H1 (cell line): ENCODE measurements around the gene ARMH3. TPM values are rescaled to one million over a fixed set of nuclear protein-coding genes. Genes with fewer than 3 reads are reported as not detected.

Experiments used
- BCL11A ChIP-seq, 2 experiments: IDR thresholded peaks; one replicate each; pipeline ENCODE4 v1.6.1; 2011; ENCODE audit warnings: low read depth in 2 of 2, low read length in 2 of 2, mild to moderate bottlenecking in 2 of 2
- CTBP2 ChIP-seq: IDR thresholded peaks from 2 replicates; pipeline ENCODE4 v1.7.0; 2011; ENCODE audit warnings: borderline replicate concordance, mild to moderate bottlenecking, moderate library complexity, mixed read lengths, low read length; ENCODE audit not compliant: insufficient read depth, insufficient read length
- E2F6 ChIP-seq: IDR thresholded peaks from 2 replicates; pipeline ENCODE4 v1.6.1; 2012; ENCODE audit warnings: inconsistent platforms
- EGR1 ChIP-seq: IDR thresholded peaks from 2 replicates; pipeline ENCODE4 v1.6.1; 2011; ENCODE audit warnings: low read depth, low read length, borderline replicate concordance
- EP300 ChIP-seq, 2 experiments: IDR thresholded peaks; 1 replicate in 1 of 2; 2 replicates in 1 of 2; pipeline ENCODE4 v1.6.1; 2011 to 2012; ENCODE audit warnings: low read depth in 2 of 2, low read length in 2 of 2, mild to moderate bottlenecking in 2 of 2, borderline replicate concordance in 1 of 2, inconsistent platforms in 1 of 2, moderate library complexity in 1 of 2
- GTF2F1 ChIP-seq: IDR thresholded peaks from 2 replicates; pipeline ENCODE4 v1.6.1; 2012; ENCODE audit warnings: low read depth, low read length, improper control_type of control experiment, borderline replicate concordance
- JUN ChIP-seq: IDR thresholded peaks from 2 replicates; pipeline ENCODE4 v1.6.1; 2011; ENCODE audit warnings: low read depth, mild to moderate bottlenecking, improper control_type of control experiment, low read length
- KDM1A ChIP-seq: fragments of 200-600, 300-600 bp; sonication (generic); IDR thresholded peaks from 2 replicates; pipeline ENCODE4 v1.7.1; 2016; ENCODE audit warnings: mild to moderate bottlenecking, low read length, borderline replicate concordance
- POU5F1 ChIP-seq: IDR thresholded peaks from 2 replicates; pipeline ENCODE4 v1.6.1; 2011; ENCODE audit warnings: low read depth, mild to moderate bottlenecking, low read length, moderate library complexity
- SIX5 ChIP-seq: IDR thresholded peaks from 2 replicates; pipeline ENCODE4 v1.6.1; 2011; ENCODE audit warnings: mild to moderate bottlenecking, low read depth, low read length
- polyA plus RNA-seq, 7 experiments: library from polyadenylated mRNA; depleted of rRNA in 3 of 7; stranded (reverse) in 5 of 7; unstranded in 2 of 7; fragments of >200 nt in 5 of 7; fragments of 200-250 nt in 2 of 7; gene quantifications; 1 replicate in 5 of 7; 2 replicates in 1 of 7; 4 replicates in 1 of 7; pipeline versions ENCODE4 v1.2.1 to v1.2.3, GENCODE V29; 2011 to 2013; ENCODE audit warnings: missing spikeins in 2 of 7, mixed read lengths in 2 of 7
- total RNA-seq: library from RNA; stranded (reverse); fragmentation: NEBNext Ultra II Directional; extraction: Animal tissue kit (Norgen Biotek cat#: 25700); gene quantifications from 2 replicates; pipeline ENCODE4 v1.2.1, GENCODE V29; 2021
- TF ChIP-seq, protein P1 (sequence below): fragments of 300-600 bp; sonication (generic); IDR thresholded peaks from 2 replicates; pipeline ENCODE4 v1.7.1; 2012; ENCODE audit warnings: low read length, moderate library complexity, mild to moderate bottlenecking, inconsistent platforms; ENCODE audit not compliant: insufficient replicate concordance

ARMH3 gene
- total and polyA plus RNA-seq, 2 of the 8 experiments (the other 6 are each of a cell fraction or from before 2014, with no cell fraction given): 11.6 to 18.3 TPM

DNA sequence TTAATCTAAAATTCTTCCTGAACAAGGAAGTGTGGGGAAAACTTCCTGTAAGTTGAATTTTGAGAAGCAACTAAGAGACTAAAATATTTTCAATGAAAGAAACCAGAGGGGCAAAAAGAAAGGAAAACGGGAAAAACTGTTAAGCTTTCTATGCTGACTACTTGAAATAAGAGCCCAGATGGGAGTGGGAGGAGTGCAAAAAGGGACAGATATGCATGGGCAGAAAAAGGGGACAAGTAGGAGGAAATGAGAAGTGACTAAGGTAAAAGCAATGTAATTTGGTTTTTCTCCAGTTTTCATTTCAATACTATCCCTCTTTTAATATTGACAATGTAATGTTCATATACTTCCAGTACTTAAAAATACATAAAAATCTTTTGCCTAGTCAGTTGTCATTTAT lies 248.8 kb downstream of the ARMH3 start (continued):
- TF ChIP-seq, protein P1, sequence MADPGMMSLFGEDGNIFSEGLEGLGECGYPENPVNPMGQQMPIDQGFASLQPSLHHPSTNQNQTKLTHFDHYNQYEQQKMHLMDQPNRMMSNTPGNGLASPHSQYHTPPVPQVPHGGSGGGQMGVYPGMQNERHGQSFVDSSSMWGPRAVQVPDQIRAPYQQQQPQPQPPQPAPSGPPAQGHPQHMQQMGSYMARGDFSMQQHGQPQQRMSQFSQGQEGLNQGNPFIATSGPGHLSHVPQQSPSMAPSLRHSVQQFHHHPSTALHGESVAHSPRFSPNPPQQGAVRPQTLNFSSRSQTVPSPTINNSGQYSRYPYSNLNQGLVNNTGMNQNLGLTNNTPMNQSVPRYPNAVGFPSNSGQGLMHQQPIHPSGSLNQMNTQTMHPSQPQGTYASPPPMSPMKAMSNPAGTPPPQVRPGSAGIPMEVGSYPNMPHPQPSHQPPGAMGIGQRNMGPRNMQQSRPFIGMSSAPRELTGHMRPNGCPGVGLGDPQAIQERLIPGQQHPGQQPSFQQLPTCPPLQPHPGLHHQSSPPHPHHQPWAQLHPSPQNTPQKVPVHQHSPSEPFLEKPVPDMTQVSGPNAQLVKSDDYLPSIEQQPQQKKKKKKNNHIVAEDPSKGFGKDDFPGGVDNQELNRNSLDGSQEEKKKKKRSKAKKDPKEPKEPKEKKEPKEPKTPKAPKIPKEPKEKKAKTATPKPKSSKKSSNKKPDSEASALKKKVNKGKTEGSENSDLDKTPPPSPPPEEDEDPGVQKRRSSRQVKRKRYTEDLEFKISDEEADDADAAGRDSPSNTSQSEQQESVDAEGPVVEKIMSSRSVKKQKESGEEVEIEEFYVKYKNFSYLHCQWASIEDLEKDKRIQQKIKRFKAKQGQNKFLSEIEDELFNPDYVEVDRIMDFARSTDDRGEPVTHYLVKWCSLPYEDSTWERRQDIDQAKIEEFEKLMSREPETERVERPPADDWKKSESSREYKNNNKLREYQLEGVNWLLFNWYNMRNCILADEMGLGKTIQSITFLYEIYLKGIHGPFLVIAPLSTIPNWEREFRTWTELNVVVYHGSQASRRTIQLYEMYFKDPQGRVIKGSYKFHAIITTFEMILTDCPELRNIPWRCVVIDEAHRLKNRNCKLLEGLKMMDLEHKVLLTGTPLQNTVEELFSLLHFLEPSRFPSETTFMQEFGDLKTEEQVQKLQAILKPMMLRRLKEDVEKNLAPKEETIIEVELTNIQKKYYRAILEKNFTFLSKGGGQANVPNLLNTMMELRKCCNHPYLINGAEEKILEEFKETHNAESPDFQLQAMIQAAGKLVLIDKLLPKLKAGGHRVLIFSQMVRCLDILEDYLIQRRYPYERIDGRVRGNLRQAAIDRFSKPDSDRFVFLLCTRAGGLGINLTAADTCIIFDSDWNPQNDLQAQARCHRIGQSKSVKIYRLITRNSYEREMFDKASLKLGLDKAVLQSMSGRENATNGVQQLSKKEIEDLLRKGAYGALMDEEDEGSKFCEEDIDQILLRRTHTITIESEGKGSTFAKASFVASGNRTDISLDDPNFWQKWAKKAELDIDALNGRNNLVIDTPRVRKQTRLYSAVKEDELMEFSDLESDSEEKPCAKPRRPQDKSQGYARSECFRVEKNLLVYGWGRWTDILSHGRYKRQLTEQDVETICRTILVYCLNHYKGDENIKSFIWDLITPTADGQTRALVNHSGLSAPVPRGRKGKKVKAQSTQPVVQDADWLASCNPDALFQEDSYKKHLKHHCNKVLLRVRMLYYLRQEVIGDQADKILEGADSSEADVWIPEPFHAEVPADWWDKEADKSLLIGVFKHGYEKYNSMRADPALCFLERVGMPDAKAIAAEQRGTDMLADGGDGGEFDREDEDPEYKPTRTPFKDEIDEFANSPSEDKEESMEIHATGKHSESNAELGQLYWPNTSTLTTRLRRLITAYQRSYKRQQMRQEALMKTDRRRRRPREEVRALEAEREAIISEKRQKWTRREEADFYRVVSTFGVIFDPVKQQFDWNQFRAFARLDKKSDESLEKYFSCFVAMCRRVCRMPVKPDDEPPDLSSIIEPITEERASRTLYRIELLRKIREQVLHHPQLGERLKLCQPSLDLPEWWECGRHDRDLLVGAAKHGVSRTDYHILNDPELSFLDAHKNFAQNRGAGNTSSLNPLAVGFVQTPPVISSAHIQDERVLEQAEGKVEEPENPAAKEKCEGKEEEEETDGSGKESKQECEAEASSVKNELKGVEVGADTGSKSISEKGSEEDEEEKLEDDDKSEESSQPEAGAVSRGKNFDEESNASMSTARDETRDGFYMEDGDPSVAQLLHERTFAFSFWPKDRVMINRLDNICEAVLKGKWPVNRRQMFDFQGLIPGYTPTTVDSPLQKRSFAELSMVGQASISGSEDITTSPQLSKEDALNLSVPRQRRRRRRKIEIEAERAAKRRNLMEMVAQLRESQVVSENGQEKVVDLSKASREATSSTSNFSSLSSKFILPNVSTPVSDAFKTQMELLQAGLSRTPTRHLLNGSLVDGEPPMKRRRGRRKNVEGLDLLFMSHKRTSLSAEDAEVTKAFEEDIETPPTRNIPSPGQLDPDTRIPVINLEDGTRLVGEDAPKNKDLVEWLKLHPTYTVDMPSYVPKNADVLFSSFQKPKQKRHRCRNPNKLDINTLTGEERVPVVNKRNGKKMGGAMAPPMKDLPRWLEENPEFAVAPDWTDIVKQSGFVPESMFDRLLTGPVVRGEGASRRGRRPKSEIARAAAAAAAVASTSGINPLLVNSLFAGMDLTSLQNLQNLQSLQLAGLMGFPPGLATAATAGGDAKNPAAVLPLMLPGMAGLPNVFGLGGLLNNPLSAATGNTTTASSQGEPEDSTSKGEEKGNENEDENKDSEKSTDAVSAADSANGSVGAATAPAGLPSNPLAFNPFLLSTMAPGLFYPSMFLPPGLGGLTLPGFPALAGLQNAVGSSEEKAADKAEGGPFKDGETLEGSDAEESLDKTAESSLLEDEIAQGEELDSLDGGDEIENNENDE: no peak
- no peak for TF ChIP-seq EGR1
- TF ChIP-seq EP300 (IDR thresholded peaks at IDR 0.05; ENCODE audit: borderline replicate concordance in 1 of 2, low read depth in 2 of 2, low read length in 2 of 2): no peak
- TF ChIP-seq KDM1A: no peak
- TF ChIP-seq GTF2F1: no peak
- no peak for TF ChIP-seq E2F6
- TF ChIP-seq CTBP2: no peak
- TF ChIP-seq SIX5: no peak
- TF ChIP-seq JUN: no peak
- no peak for TF ChIP-seq BCL11A (IDR thresholded peaks at IDR 0.05; ENCODE audit: low read depth in 2 of 2, low read length in 2 of 2)
- no peak for TF ChIP-seq POU5F1
